ENCODE results near the gene BCL11A. TPM values are rescaled to one million over a fixed set of nuclear protein-coding genes. Genes with fewer than 3 reads are reported as not detected.

Gene BCL11A
- total and polyA plus RNA-seq, 2 of the 13 experiments (the other 11 are each of a cell fraction or from before 2014, with no cell fraction given): not detected

DNA sequence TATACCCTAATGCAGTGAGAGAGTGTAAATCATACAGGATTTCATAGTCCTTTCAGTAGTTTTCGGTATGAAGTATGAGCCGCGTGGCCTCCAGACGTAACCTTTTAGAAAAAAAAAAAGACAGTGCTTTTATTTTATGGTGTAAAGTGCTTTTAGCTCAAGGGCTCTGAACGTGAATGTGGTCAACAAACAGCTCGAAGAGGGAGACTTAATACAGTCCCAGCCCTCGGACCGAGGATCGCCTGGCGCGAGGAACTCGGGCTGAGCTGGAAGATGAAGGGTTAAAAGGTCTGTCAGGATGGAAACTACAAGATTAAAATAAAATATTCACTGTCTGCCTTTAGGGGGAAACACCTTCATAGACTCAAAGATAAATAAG, 4.0 kb upstream of the BCL11A start:
- no peak overlapping the region for H2AFZ ChIP-seq (ENCODE audit: low read length)

More for the DNA sequence above, 4.0 kb upstream of the BCL11A start:
- H3K79me2 ChIP-seq (ENCODE audit: insufficient read depth, low read length): no peaks in the 10 kb centered on the region
- in situ Hi-C loops (cut with HindIII; ENCODE audit: extremely low pct_ligation_motif_present, low pct_unique_long_range_greater_than_20kb): no loop called here
- ChIA-PET POLR2A (no interaction called here), CTCF (ENCODE audit: low intra/inter-chr PET ratio, low total read pairs) (no interaction called here)
- H3K4me1 ChIP-seq (ENCODE audit: insufficient read depth, low read length): peaks cover 18% of the 10 kb centered on the region
- intact Hi-C loops (cut with micrococcal nuclease; ENCODE audit: unreplicated experiment): no loop called here
- H3K4me3 ChIP-seq (replicated peaks in 1 of 3; ENCODE audit: insufficient read depth in 1 of 3, low read depth in 2 of 3, low read length in 3 of 3): no peak overlapping the region
- no peaks in the 10 kb centered on the region for H3K9me3 ChIP-seq (ENCODE audit: low read length)
- H3K9ac ChIP-seq (ENCODE audit: insufficient read depth, low read depth, low read length): no peak overlapping the region
- peaks cover 10 to 48% of the 10 kb centered on the region in 2 experiments for H3K27me3 ChIP-seq (ENCODE audit: control insufficient read depth in 1 of 2, insufficient read depth in 2 of 2, low read length in 2 of 2)
- no peak overlapping the region for H3K4me2 ChIP-seq (ENCODE audit: low read depth, low read length)
- H3K36me3 ChIP-seq (replicated peaks in 1 of 2; ENCODE audit: control insufficient read depth in 1 of 2, insufficient read depth in 2 of 2, low read length in 2 of 2): no peaks in the 10 kb centered on the region
- no peak overlapping the region for H3K27ac ChIP-seq (ENCODE audit: extremely low read length, insufficient read depth, low read length)
- 53% methylated on average over 12 of the region's 12 CpGs for WGBS (ENCODE audit: low lambda C conversion rate)
- no peak for ATAC-seq
- peaks cover 2% of the 10 kb centered on the region; the same call in 1 of the 2 replicates for H4K20me1 ChIP-seq (ENCODE audit: insufficient read depth, low read length)
- DNase-seq (ENCODE audit: low spot score): no peak
- no peak for FAIRE-seq
- TF ChIP-seq, protein P1, sequence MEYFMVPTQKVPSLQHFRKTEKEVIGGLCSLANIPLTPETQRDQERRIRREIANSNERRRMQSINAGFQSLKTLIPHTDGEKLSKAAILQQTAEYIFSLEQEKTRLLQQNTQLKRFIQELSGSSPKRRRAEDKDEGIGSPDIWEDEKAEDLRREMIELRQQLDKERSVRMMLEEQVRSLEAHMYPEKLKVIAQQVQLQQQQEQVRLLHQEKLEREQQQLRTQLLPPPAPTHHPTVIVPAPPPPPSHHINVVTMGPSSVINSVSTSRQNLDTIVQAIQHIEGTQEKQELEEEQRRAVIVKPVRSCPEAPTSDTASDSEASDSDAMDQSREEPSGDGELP (IDR thresholded peaks at IDR 0.05; ENCODE audit: borderline replicate concordance, low read depth): no peak
- TF ChIP-seq ZIK1 (CRISPR knock-in tag; IDR thresholded peaks at IDR 0.05; ENCODE audit: borderline replicate concordance, low read depth) (no peak), HNRNPLL (IDR thresholded peaks at IDR 0.05; ENCODE audit: low read depth, low read length, poor library complexity, severe bottlenecking) (no peak), PHF21A (CRISPR knock-in tag; IDR thresholded peaks at IDR 0.05) (no peak), TMF1 (CRISPR knock-in tag; IDR thresholded peaks at IDR 0.05; ENCODE audit: low read depth) (no peak), ZC3H13 (CRISPR knock-in tag; IDR thresholded peaks at IDR 0.05) (no peak), TEAD3 (CRISPR knock-in tag; optimal IDR thresholded peaks at IDR 0.05; ENCODE audit: borderline replicate concordance) (no peak), ZBTB7B (CRISPR knock-in tag; IDR thresholded peaks at IDR 0.05) (no peak), ZNF543 (CRISPR knock-in tag; IDR thresholded peaks at IDR 0.05) (no peak)
- TF ChIP-seq, protein P2, sequence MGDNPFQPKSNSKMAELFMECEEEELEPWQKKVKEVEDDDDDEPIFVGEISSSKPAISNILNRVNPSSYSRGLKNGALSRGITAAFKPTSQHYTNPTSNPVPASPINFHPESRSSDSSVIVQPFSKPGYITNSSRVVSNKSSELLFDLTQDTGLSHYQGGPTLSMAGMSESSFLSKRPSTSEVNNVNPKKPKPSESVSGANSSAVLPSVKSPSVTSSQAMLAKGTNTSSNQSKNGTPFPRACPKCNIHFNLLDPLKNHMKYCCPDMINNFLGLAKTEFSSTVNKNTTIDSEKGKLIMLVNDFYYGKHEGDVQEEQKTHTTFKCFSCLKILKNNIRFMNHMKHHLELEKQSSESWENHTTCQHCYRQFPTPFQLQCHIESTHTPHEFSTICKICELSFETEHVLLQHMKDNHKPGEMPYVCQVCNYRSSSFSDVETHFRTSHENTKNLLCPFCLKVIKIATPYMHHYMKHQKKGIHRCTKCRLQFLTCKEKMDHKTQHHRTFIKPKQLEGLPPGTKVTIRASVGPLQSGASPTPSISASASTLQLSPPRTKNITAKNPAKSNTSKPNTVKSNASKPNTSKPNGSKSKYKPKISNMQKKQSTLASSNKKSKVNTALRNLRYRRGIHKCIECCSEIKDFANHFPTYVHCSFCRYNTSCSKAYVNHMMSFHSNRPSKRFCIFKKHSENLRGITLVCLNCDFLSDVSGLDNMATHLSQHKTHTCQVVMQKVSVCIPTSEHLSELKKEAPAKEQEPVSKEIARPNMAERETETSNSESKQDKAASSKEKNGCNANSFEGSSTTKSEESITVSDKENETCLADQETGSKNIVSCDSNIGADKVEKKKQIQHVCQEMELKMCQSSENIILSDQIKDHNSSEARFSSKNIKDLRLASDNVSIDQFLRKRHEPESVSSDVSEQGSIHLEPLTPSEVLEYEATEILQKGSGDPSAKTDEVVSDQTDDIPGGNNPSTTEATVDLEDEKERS (CRISPR knock-in tag; IDR thresholded peaks at IDR 0.05): no peak
- BruUV-seq (replicated peaks): no TSS peak

Data from HepG2 (cell line).